Middle frontal gyrus (tissue), 1 donor: ENCODE measurements around the gene THRSP.
"Not testable (repeated sequence)": the region's sequence is repeated elsewhere in the genome, so short reads cannot be mapped to it uniquely, and the experiment has no call there.

Experiments
- DNase-seq: peaks from one replicate; pipeline ENCODE4 v3.0.0-alpha.2; 2015; ENCODE audit warnings: low spot score; ENCODE audit errors: extremely low spot score

Gene THRSP, protein sequence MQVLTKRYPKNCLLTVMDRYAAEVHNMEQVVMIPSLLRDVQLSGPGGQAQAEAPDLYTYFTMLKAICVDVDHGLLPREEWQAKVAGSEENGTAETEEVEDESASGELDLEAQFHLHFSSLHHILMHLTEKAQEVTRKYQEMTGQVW

GRCh38 chr11:78063440-78064181 is at the start of gene THRSP:
TSS of gene THRSP (plus strand) at chr11:78063861. CDS start at chr11:78063882, 21 bp downstream.
- DNase-seq = no peak

- DNase-seq = not testable (repeated sequence)
Observed at GRCh38 chr11:78014937-78015520, 48.6 kb upstream of the THRSP start.

- DNase-seq = no peak
Observed at GRCh38 chr11:78015878-78016277, 47.8 kb upstream of the THRSP start.

DNA sequence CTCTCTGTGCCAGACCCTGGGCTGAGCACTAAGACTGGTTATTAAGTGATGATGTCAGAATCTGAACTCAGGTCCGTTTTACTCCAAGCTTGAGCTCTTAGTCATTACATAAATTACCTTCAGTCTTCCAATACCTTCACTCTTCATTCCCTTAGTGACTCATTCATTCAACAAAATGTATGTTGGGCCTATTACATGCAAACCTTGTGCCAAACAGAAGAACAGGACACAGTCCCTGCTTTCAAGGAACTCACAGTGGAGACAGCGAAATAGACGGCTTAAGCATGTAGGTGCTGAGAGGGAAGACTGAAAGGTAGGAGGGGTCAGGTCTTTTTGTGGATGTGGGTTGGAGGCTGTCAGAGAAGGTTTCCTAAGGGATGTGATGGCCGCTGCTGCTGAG is 43.9 kb upstream of the THRSP start:
- no peak for DNase-seq

- DNase-seq = no peak
Observed at GRCh38 chr11:78020246-78020645, 43.4 kb upstream of the THRSP start.

GRCh38 chr11:78021611-78022010 is 42.0 kb upstream of the THRSP start:
- no peak for DNase-seq

DNA sequence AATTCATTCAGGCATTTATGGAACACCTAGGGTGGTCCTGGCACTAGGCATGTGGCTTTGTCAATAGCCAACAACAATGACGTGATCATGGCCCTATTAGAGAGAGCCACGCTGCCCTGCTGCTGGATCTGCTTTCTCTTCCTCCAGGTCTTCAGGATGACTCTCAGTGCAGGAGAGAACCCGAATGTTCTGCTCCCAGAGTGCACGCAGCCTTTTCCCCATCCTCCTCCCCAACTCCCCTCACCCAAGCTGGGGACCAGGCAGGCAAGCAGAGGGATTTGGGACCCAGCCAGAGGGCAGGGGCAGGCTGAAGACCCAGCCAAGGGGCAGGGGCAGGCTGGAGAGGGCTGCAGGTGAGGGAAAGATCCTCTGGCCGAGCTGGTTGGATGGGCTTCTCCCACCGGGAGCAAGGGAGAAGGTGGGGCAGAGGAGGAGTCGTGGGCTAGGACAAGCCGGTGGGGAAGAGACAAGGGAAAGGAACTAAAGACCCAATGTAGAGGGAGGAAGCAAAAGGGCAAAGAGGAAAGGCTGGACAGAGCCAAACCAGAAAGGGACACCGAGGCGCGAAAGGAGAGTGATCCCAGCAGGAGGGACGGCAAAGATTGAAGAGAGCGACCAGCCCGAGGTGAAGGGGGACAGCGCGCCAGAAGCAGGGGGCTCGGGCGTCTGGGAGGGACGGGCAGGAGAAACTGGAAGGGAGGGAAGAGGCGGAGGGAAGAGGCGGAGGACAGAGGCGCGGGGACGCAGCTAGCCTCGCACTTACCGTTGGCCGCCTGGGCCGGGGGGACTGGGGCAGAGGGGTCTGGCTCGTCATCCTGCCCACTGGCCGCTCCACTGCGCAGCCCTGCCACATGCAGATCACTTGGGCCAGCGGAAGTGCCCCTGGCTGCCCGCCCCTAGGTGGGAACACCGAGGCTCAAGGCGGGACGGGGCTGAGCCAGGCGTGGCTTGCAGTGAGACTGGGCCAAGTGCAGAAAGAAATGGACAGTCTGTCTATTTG is 41.0 kb upstream of the THRSP start, which contains the start of gene KCTD14:
Gene KCTD14, minus strand, starts transcription at position 880 of the 1,000 bp plus-strand sequence. Its CDS starts 27 bp downstream, at position 853.
- no peak for DNase-seq

- no peak for DNase-seq
Observed at GRCh38 chr11:78023426-78023825, 40.2 kb upstream of the THRSP start.

GRCh38 chr11:78025378-78025777 is 38.3 kb upstream of the THRSP start:
- no peak for DNase-seq

DNA sequence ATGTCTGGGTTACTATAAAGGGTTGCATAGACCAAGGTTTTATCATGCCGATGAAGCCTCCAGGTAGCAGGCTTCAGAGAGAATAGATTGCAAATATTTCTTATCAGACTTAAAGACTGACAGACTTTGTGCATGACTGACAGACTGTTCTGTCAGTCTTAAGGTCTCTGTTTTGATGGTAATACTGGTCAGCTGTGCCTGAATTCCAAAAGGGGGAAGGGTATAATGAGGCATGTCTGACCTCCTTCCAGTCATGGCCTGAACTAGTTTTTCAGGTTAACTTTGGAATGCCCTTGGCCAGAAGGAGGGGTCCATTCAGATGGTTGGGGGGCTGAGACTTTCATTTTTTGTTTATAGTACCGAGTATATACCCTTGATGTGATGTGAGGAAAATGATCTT is 35.9 kb upstream of the THRSP start:
- no peak for DNase-seq

DNA sequence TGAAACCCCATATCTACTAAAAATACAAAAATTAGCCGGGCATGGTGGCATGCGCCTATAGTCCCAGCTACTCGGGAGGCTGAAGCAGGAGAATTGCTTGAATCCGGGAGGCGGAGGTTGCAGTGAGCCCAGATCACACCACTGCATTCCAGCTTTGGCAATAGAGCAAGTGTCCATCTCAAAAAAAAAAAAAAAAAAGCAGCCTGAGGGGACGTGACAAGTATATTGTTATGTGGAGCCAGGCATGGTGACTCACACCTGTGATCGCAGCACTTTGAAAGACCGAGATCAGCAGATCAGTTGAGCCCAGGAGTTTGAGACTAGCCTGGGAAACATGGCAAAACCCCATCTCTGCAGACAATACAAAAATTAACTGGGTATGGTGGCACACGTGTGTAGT is 35.2 kb upstream of the THRSP start:
- DNase-seq = not testable (repeated sequence)

- peak; percentile 91 for DNase-seq
Observed at GRCh38 chr11:78030429-78031325, 33.0 kb upstream of the THRSP start.

DNA sequence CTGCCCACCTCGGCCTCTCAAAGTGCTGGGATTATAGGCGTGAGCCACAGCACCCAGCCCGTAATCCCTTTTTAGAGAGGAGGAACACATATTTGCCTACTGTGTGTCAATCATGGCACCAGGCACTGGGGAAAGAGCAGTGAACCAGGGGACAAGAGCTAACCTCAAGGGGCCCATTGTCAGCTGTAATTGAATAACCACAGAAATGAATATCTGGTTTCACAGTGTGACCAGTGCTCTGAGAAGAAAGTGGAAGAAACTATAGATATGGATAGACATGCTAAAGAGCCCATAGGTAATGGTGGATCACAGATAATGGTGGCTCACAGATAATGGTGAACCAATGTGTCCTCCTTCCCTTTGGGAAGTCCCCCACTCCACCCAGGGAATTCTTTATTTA is 32.0 kb upstream of the THRSP start:
- no peak for DNase-seq

DNA sequence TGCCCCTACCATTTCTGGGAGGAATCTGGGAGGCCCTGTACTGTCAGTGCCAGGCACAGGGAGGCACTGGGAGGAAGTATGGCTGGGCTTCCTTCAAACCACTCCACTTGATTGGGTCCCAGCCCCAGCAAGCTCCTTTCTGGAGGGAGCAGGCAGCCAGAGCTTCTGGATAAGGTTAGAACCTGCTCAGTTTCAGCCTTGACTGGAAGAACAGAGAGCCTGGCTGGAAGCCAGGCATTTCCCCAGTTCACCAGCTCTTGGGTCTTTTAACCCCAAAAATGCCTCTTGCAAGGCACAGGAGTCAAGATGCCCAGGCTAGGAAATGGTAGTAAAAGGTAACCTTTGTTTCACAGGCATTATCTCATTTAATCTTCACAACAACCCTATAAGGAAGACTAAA is 31.6 kb upstream of the THRSP start:
- no peak for DNase-seq

DNA sequence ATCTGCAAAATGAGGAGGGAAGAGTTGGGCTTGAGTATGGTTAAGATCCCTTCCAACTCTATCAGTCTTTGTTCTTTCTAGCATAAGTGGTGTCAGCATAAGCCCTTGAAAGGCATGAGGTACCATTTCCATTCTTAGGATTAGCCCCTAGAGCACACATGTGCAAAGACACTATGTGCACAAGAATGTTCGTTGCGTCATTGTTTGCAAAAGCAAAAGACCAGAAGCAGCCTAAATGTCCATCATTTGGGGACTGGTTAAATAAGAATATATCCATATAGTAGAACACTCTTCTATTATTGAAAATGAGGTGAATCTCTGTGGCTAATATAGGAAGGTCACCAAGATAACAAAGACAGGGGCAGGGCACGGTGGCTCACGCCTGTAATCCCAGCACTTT is 30.6 kb upstream of the THRSP start:
- DNase-seq = no peak

DNA sequence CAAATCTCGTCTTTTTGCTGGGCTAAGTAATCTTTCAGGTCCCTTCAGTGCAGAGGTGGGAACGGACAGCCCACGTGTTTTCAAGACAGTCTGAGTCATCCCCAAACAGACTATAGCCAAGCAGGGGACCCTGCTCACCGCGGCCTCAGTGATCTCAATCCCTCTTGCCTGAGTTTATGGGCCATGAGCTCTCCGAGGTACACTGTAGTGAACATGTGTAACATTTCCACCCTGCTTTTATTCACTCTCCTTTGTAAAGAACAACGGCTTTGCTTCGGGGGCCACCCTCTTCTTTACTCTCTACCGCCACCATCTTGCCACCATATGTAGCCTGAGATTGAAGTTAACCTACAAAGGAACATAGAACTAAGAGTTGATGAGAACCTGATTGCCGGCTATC is 29.0 kb upstream of the THRSP start:
- DNase-seq = no peak

GRCh38 chr11:78036313-78036712 is 27.3 kb upstream of the THRSP start:
- DNase-seq = no peak

- DNase-seq = no peak
Observed at GRCh38 chr11:78037056-78037455, 26.6 kb upstream of the THRSP start.

GRCh38 chr11:78037825-78038620 is 25.6 kb upstream of the THRSP start:
- DNase-seq = no peak
